DND-41 (cell line): Measurements from ENCODE around the gene CRTC3.

ENCODE experiments used
- CTCF ChIP-seq: IDR thresholded peaks from 2 replicates; pipeline ENCODE4 v1.5.1; 2012; ENCODE audit warnings: borderline replicate concordance, low read length, moderate library complexity, mild to moderate bottlenecking; ENCODE audit not compliant: poor library complexity, severe bottlenecking; ENCODE audit errors: extremely low read depth
- EZH2 ChIP-seq: IDR thresholded peaks from 3 replicates; pipeline ENCODE4 v1.6.1; 2012; ENCODE audit warnings: borderline replicate concordance, low read depth, mild to moderate bottlenecking, moderate library complexity, low read length, inconsistent platforms; ENCODE audit not compliant: severe bottlenecking

- TF ChIP-seq CTCF (no peak), EZH2 (no peak)
Observed at GRCh38 chr15:90581771-90582352, 52.1 kb downstream of the CRTC3 start.
